Neuronal stem cell (in vitro differentiated cells): ENCODE results near the gene CAMKK1.

ENCODE experiments used
- DNase-seq: peaks from one replicate; pipeline ENCODE4 v3.0.0-alpha.2; 2013; ENCODE audit warnings: low spot score
- H2AFZ ChIP-seq: one replicate; pipeline ENCODE4 v1.6.1; 2013; ENCODE audit warnings: mild to moderate bottlenecking, low read length, inconsistent platforms
- H2AK5ac ChIP-seq: 2 replicates; pipeline ENCODE4 v1.6.1; 2013; ENCODE audit warnings: low read depth, mild to moderate bottlenecking, inconsistent platforms, low read length, moderate library complexity, mixed read lengths
- H2BK120ac ChIP-seq: 2 replicates; pipeline ENCODE4 v1.6.1; 2013; ENCODE audit warnings: low read depth, mild to moderate bottlenecking, inconsistent platforms, low read length, moderate library complexity, mixed read lengths
- H2BK12ac ChIP-seq: one replicate; pipeline ENCODE4 v1.6.1; 2013; ENCODE audit warnings: low read length, inconsistent platforms
- H2BK15ac ChIP-seq: 2 replicates; pipeline ENCODE4 v1.6.1; 2013; ENCODE audit warnings: mild to moderate bottlenecking, low read length, inconsistent platforms, mixed read lengths
- H2BK5ac ChIP-seq: one replicate; pipeline ENCODE4 v1.6.1; 2013; ENCODE audit warnings: inconsistent platforms, mild to moderate bottlenecking, low read length, moderate library complexity
- H3K14ac ChIP-seq: one replicate; pipeline ENCODE4 v1.6.1; 2013; ENCODE audit warnings: low read length, inconsistent platforms
- H3K18ac ChIP-seq: 2 replicates; pipeline ENCODE4 v1.6.1; 2013; ENCODE audit warnings: low read length, inconsistent platforms
- H3K23ac ChIP-seq: 2 replicates; pipeline ENCODE4 v1.6.1; 2013; ENCODE audit warnings: low read depth, mild to moderate bottlenecking, mixed read lengths, low read length, inconsistent platforms; ENCODE audit not compliant: poor library complexity
- H3K27ac ChIP-seq: replicated peaks from 3 replicates; pipeline ENCODE4 v1.5.1; 2013; ENCODE audit warnings: low read length, inconsistent platforms
- H3K27me3 ChIP-seq, 3 experiments: 2 replicates each; pipeline ENCODE4 v1.6.1; 2013; ENCODE audit warnings: low read length in 3 of 3, mild to moderate bottlenecking in 2 of 3, inconsistent platforms in 1 of 3, low read depth in 1 of 3, mixed read lengths in 1 of 3, moderate library complexity in 1 of 3; ENCODE audit not compliant: control insufficient read depth in 3 of 3, insufficient read depth in 3 of 3
- H3K36me3 ChIP-seq, 2 donors: replicated peaks in 1 of 2; 2 replicates each; pipeline ENCODE4 v1.6.1; 2013; ENCODE audit warnings: low read length in 2 of 2; ENCODE audit not compliant: control insufficient read depth in 2 of 2, insufficient read depth in 2 of 2
- H3K4ac ChIP-seq: 2 replicates; pipeline ENCODE4 v1.6.1; 2013; ENCODE audit warnings: inconsistent platforms, mild to moderate bottlenecking, low read length, moderate library complexity
- H3K4me1 ChIP-seq, 2 donors: 1 replicate in 1 of 2; 2 replicates in 1 of 2; pipeline ENCODE4 v1.6.1; 2013; ENCODE audit warnings: low read length in 2 of 2, low read depth in 1 of 2; ENCODE audit not compliant: control insufficient read depth in 2 of 2, insufficient read depth in 1 of 2
- H3K4me2 ChIP-seq: one replicate; pipeline ENCODE4 v1.6.1; 2013; ENCODE audit warnings: mild to moderate bottlenecking, low read length, inconsistent platforms; ENCODE audit not compliant: insufficient read depth, poor library complexity, severe bottlenecking
- H3K4me3 ChIP-seq, 2 donors: 2 replicates each; pipeline ENCODE4 v1.5.1; 2013; ENCODE audit warnings: low read length in 2 of 2, mild to moderate bottlenecking in 2 of 2, inconsistent platforms in 1 of 2, moderate library complexity in 1 of 2
- H3K79me1 ChIP-seq: one replicate; pipeline ENCODE4 v1.6.1; 2013; ENCODE audit warnings: low read depth, mild to moderate bottlenecking, inconsistent platforms, low read length, moderate library complexity
- H3K9ac ChIP-seq: one replicate; pipeline ENCODE4 v1.6.1; 2013; ENCODE audit warnings: mild to moderate bottlenecking, low read depth, low read length, inconsistent platforms; ENCODE audit not compliant: poor library complexity
- H3K9me3 ChIP-seq, 2 donors: replicated peaks in 1 of 2; 2 replicates each; pipeline versions ENCODE3 to v1.6.1; 2013; ENCODE audit warnings: low read length in 2 of 2, mild to moderate bottlenecking in 2 of 2, inconsistent platforms in 1 of 2, low read depth in 1 of 2, mixed read lengths in 1 of 2, moderate library complexity in 1 of 2; ENCODE audit not compliant: control insufficient read depth in 2 of 2, insufficient read depth in 1 of 2
- H4K8ac ChIP-seq: one replicate; pipeline ENCODE4 v1.6.1; 2013; ENCODE audit warnings: low read depth, mild to moderate bottlenecking, inconsistent platforms, low read length, moderate library complexity
- H4K91ac ChIP-seq: one replicate; pipeline ENCODE4 v1.6.1; 2013; ENCODE audit warnings: low read length, low read depth, mild to moderate bottlenecking, inconsistent platforms; ENCODE audit not compliant: poor library complexity
- WGBS, 2 donors: extraction: QIAGEN DNeasy Blood & Tissue Kit; methylation state at CpG; one replicate each; pipeline ENCODE4 v1.1.7; 2013; ENCODE audit warnings: missing lambda C conversion rate in 2 of 2, mixed read lengths in 1 of 2; ENCODE audit not compliant: insufficient read length in 2 of 2, insufficient replicate concordance in 1 of 2; ENCODE audit errors: extremely low coverage in 2 of 2; 5-methylcytosine and 5-hydroxymethylcytosine counted together

The CAMKK1 gene

DNA sequence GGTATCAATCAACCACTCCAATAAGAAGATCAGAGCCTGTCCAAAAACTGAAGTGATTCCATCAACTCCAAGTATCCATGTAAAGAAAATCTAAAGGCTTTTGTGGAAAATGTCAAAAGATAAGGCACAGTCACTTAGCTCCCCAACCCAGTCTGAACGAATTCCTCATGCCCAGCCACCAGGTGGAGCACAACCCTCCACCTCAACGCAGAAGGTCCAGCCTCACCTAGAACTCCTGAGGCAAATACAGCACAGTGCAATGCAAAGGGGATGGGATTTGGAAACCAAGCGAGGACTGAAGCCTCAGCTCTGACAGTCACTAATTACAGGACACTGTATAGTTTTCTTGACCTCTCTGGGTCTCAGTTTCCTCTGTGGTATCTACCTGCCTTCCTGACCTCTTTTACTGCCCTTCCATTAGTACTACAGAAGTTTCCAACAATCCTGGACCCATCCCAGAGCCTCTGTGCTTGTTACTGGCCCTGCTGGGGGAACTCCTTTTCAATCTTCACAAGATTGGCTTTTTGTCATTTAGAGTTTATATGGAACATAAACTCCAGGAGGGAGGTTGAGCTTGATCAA is 48.8 kb downstream of the CAMKK1 start:
- H3K4ac ChIP-seq: no peak overlapping the region
- no peaks in the 10 kb centered on the region for H3K9me3 ChIP-seq
- no peak for DNase-seq
- peaks cover 2 to 8% of the 10 kb centered on the region in 2 donors for H3K4me1 ChIP-seq
- no peak overlapping the region for H4K91ac ChIP-seq
- no peak overlapping the region for H3K27ac ChIP-seq
- WGBS, 2 donors: no CpG with 5 or more reads among the region's 3 CpGs
- peaks cover 2% of the 10 kb centered on the region for H3K79me1 ChIP-seq
- H2BK5ac ChIP-seq: no peak overlapping the region
- H2AK5ac ChIP-seq: no peak overlapping the region
- no peak overlapping the region for H3K4me3 ChIP-seq
- no peak overlapping the region for H3K9ac ChIP-seq
- H4K8ac ChIP-seq: no peak overlapping the region
- H3K27me3 ChIP-seq: no peaks in the 10 kb centered on the region
- H2AFZ ChIP-seq: no peak overlapping the region
- H3K4me2 ChIP-seq: no peak overlapping the region
- H2BK15ac ChIP-seq: no peak overlapping the region
- no peak overlapping the region for H3K14ac ChIP-seq
- peaks cover 13 to 56% of the 10 kb centered on the region in 2 donors for H3K36me3 ChIP-seq
- no peak overlapping the region for H3K23ac ChIP-seq
- H2BK12ac ChIP-seq: no peak overlapping the region
- H3K18ac ChIP-seq: no peak overlapping the region
- no peak overlapping the region for H2BK120ac ChIP-seq

DNA sequence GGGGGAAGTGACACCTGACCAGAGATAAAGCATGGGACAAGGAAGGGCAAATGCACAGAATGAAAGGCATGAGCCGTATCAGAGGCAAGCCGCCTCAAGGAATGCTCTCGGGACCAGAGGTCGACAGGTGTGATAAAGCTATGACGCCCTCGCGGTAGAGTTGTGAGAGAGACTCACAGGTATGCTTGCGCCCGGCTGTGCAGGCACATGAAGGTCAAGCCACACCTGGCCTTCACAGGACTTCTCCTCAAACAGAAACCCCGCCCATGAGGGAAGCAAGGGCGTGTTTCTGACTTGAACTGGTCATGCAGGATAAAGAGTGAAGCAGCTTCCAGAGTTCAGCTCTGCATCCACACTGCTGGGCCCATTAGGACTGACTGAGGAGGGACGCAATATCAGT is 54.6 kb downstream of the CAMKK1 start:
- no peak overlapping the region for H3K27ac ChIP-seq
- no peak overlapping the region for H4K91ac ChIP-seq
- H2BK12ac ChIP-seq: no peak overlapping the region
- no CpG with 5 or more reads among the region's 12 CpGs for WGBS, 2 donors
- no peak overlapping the region for H3K23ac ChIP-seq
- H4K8ac ChIP-seq: no peak overlapping the region
- no peaks in the 10 kb centered on the region for H3K27me3 ChIP-seq
- H3K4me3 ChIP-seq: no peak overlapping the region
- no peak overlapping the region for H3K18ac ChIP-seq
- H2BK5ac ChIP-seq: no peak overlapping the region
- no peak overlapping the region for H2AK5ac ChIP-seq
- no peak overlapping the region for H2BK120ac ChIP-seq
- H3K36me3 ChIP-seq: peaks cover 29 to 93% of the 10 kb centered on the region in 2 donors
- H3K4ac ChIP-seq: no peak overlapping the region
- DNase-seq: no peak
- no peaks in the 10 kb centered on the region for H3K79me1 ChIP-seq
- H3K4me2 ChIP-seq: no peak overlapping the region
- H2BK15ac ChIP-seq: no peak overlapping the region
- H3K4me1 ChIP-seq: no peaks in the 10 kb centered on the region
- H2AFZ ChIP-seq: no peak overlapping the region
- H3K14ac ChIP-seq: no peak overlapping the region
- no peaks in the 10 kb centered on the region for H3K9me3 ChIP-seq
- no peak overlapping the region for H3K9ac ChIP-seq

DNA sequence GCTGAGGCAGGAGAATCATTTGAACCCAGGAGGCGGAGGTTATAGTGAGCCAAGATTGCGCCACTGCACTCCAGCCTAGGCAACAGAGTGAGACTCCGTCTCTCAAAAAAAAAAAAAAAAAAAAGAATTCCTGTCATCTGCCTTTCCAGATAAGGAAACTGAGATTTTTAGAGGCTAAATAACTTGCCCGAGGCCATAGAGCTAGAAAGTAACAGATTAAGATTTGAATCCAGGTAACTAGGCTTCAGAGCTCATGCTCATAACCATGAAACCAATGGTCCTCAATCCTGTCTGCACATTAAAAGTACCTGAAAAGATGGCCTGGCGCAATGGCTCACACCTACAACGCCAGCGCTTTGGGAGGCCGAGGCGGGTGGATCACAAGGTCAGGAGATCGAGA is 56.3 kb downstream of the CAMKK1 start:
- H2BK15ac ChIP-seq: no peak overlapping the region
- H3K4ac ChIP-seq: no peak overlapping the region
- H3K4me2 ChIP-seq: no peak overlapping the region
- H4K91ac ChIP-seq: no peak overlapping the region
- no peak overlapping the region for H3K4me3 ChIP-seq
- no peaks in the 10 kb centered on the region for H3K27me3 ChIP-seq
- no peak overlapping the region for H2AFZ ChIP-seq
- no peak for DNase-seq
- no peak overlapping the region for H3K14ac ChIP-seq
- H3K23ac ChIP-seq: no peak overlapping the region
- no peak overlapping the region for H2BK5ac ChIP-seq
- H3K18ac ChIP-seq: no peak overlapping the region
- H3K36me3 ChIP-seq: peaks cover 27 to 82% of the 10 kb centered on the region in 2 donors
- no peaks in the 10 kb centered on the region for H3K4me1 ChIP-seq
- H3K9me3 ChIP-seq: no peaks in the 10 kb centered on the region
- H4K8ac ChIP-seq: no peak overlapping the region
- no peak overlapping the region for H2BK12ac ChIP-seq
- no peak overlapping the region for H2AK5ac ChIP-seq
- no CpG with 5 or more reads among the region's 10 CpGs for WGBS, 2 donors
- no peak overlapping the region for H3K27ac ChIP-seq
- H3K79me1 ChIP-seq: no peaks in the 10 kb centered on the region
- H3K9ac ChIP-seq: no peak overlapping the region
- H2BK120ac ChIP-seq: no peak overlapping the region

- Histone ChIP-seq H2BK12ac (no peak overlapping the region), H4K91ac (no peak overlapping the region), H2BK15ac (no peak overlapping the region), H2AFZ (no peak overlapping the region), H3K4me2 (no peak overlapping the region), H3K4me3 (no peak overlapping the region), H3K9ac (no peak overlapping the region), H3K23ac (no peak overlapping the region), H4K8ac (no peak overlapping the region), H3K4ac (no peak overlapping the region), H3K14ac (no peak overlapping the region), H2BK5ac (no peak overlapping the region), H2BK120ac (no peak overlapping the region), H3K27me3 (no peaks in the 10 kb centered on the region), H3K18ac (no peak overlapping the region), H3K79me1 (no peaks in the 10 kb centered on the region), H2AK5ac (no peak overlapping the region), H3K9me3 (no peaks in the 10 kb centered on the region), H3K36me3 (peaks cover 26 to 78% of the 10 kb centered on the region in 2 donors), H3K4me1 (no peaks in the 10 kb centered on the region), H3K27ac (no peak overlapping the region)
- DNase-seq: no peak
- WGBS, 2 donors: no CpG with 5 or more reads among the region's 14 CpGs
Measured at GRCh38 chr17:3835410-3836229, 57.2 kb downstream of the CAMKK1 start.
